GM12878 (cell line): Measurements from ENCODE around the gene PGR. TPM values are rescaled to one million over a fixed set of nuclear protein-coding genes. Genes with fewer than 3 reads are reported as not detected.

Experiments
- ATAC-seq: fragments of 200-7000 bp; cut with Tn5 transposase; 3 replicates; pipeline ENCODE4 v1.9.1; 2020; ENCODE audit warnings: mild to moderate bottlenecking, moderate library complexity
- BruUV-seq: library from RNA; stranded (reverse); fragments of 400-500 nt; replicated peaks from 2 replicates; lab custom pipeline; 2021; lab: Mats Ljungman, UMichigan
- CTCF ChIA-PET: fragments of 300-600 bp; sonication (Branson Sonifier 250); formaldehyde crosslinking; extraction: SDS; loops from one replicate; lab custom pipeline; 2021; ENCODE audit warnings: inconsistent platforms; lab: Yijun Ruan, JAX
- POLR2A ChIA-PET: fragments of 350-600 bp; formaldehyde crosslinking; extraction: SDS; loops from one replicate; lab custom pipeline; 2021; ENCODE audit warnings: inconsistent platforms; lab: Charles Lee
- RAD21 ChIA-PET: fragments of 300-600 bp; sonication (Branson Sonifier 250); formaldehyde crosslinking; loops from one replicate; lab custom pipeline; 2023; ENCODE audit warnings: antibody characterized with exemption; ENCODE audit not compliant: unreplicated experiment; lab: Charles Lee
- SMC1A ChIA-PET: fragments of 300-600 bp; sonication (Branson Sonifier 250); formaldehyde crosslinking; loops from one replicate; lab custom pipeline; 2023; ENCODE audit not compliant: unreplicated experiment, uncharacterized antibody; lab: Charles Lee
- DNase-seq: peaks from one replicate; pipeline ENCODE4 v3.0.0-alpha.2; 2011; ENCODE audit warnings: low read depth, low spot score
- FAIRE-seq: peaks from 3 replicates; lab custom pipeline; 2011; peaks lifted over from hg19 to GRCh38; lab: Jason Lieb, UNC
- H2AFZ ChIP-seq: 2 replicates; pipeline ENCODE4 v1.6.0; 2011; ENCODE audit warnings: low read depth, low read length, control low read depth; ENCODE audit not compliant: control insufficient read depth
- H3K27ac ChIP-seq: 2 replicates; pipeline ENCODE4 v1.5.1; 2011; ENCODE audit warnings: control low read depth; ENCODE audit not compliant: control insufficient read depth, insufficient read depth
- H3K27me3 ChIP-seq, 2 experiments: replicated peaks in 1 of 2; 2 replicates each; pipeline versions ENCODE4 v1.6.0 to v1.6.1; 2011; ENCODE audit warnings: low read length in 1 of 2; ENCODE audit not compliant: control insufficient read depth in 2 of 2, insufficient read depth in 2 of 2
- H3K36me3 ChIP-seq, 2 experiments: 2 replicates each; pipeline ENCODE4 v1.5.1; 2011; ENCODE audit warnings: low read length in 1 of 2; ENCODE audit not compliant: control insufficient read depth in 2 of 2, insufficient read depth in 2 of 2
- H3K4me1 ChIP-seq: 2 replicates; pipeline ENCODE4 v1.6.1; 2011; ENCODE audit warnings: mild to moderate bottlenecking, low read length, moderate library complexity, mixed read lengths; ENCODE audit not compliant: control insufficient read depth, insufficient read depth
- H3K4me2 ChIP-seq: 2 replicates; pipeline ENCODE4 v1.6.0; 2011; ENCODE audit warnings: control low read depth; ENCODE audit not compliant: control insufficient read depth, insufficient read depth
- H3K4me3 ChIP-seq: fragments of 200-600 bp; sonication (generic); 2 replicates; pipeline ENCODE4 v1.5.1; 2016
- H3K79me2 ChIP-seq: 2 replicates; pipeline ENCODE4 v1.6.0; 2011; ENCODE audit warnings: low read length; ENCODE audit not compliant: control insufficient read depth, insufficient read depth
- H3K9ac ChIP-seq: 2 replicates; pipeline ENCODE4 v1.8.0; 2011; ENCODE audit warnings: low read length, control low read depth, mixed read lengths; ENCODE audit not compliant: control insufficient read depth, insufficient read depth
- H3K9me3 ChIP-seq: replicated peaks from 3 replicates; pipeline ENCODE4 v1.5.1; 2011; ENCODE audit warnings: mild to moderate bottlenecking, low read length; ENCODE audit not compliant: control insufficient read depth, insufficient read depth
- H4K20me1 ChIP-seq: 2 replicates; pipeline ENCODE4 v1.6.0; 2011; ENCODE audit not compliant: control insufficient read depth, insufficient read depth
- CBFB ChIP-seq: IDR thresholded peaks from 2 replicates; pipeline ENCODE4 v1.6.1; 2016; ENCODE audit warnings: antibody characterized with exemption, low read depth
- CEBPZ ChIP-seq: fragments of 150-350 bp; IDR thresholded peaks from 2 replicates; pipeline ENCODE4 v1.6.1; 2016; ENCODE audit warnings: low read depth, low read length
- CHD1 ChIP-seq: IDR thresholded peaks from 2 replicates; pipeline ENCODE4 v1.6.1; 2012; ENCODE audit warnings: low read depth, low read length, improper control_type of control experiment
- CHD2 ChIP-seq: IDR thresholded peaks from 2 replicates; pipeline ENCODE4 v1.6.1; 2011; ENCODE audit warnings: low read depth, low read length, improper control_type of control experiment, borderline replicate concordance
- CREB1 ChIP-seq: IDR thresholded peaks from 2 replicates; pipeline ENCODE4 v1.6.1; 2012; ENCODE audit warnings: low read depth, mild to moderate bottlenecking, inconsistent platforms
- EGR1 ChIP-seq, 2 experiments: IDR thresholded peaks; 1 replicate in 1 of 2; 2 replicates in 1 of 2; pipeline ENCODE4 v1.6.1; 2011 to 2012; ENCODE audit warnings: low read depth in 2 of 2, low read length in 2 of 2, borderline replicate concordance in 1 of 2, mild to moderate bottlenecking in 1 of 2, moderate library complexity in 1 of 2
- ESRRA ChIP-seq: IDR thresholded peaks from 2 replicates; pipeline ENCODE4 v1.6.1; 2012; ENCODE audit warnings: mild to moderate bottlenecking, low read length, improper control_type of control experiment
- IKZF1 ChIP-seq: fragments of 450-650 bp; conservative IDR thresholded peaks from 2 replicates; pipeline ENCODE4 v1.6.1; 2017; ENCODE audit warnings: antibody characterized with exemption, mild to moderate bottlenecking
- NRF1 ChIP-seq: conservative IDR thresholded peaks from 2 replicates; pipeline ENCODE4 v1.6.1; 2011; ENCODE audit warnings: mild to moderate bottlenecking, low read depth, low read length, improper control_type of control experiment
- PKNOX1 ChIP-seq: fragments of 450-650 bp; IDR thresholded peaks from 2 replicates; pipeline ENCODE4 v1.6.1; 2016; ENCODE audit warnings: mild to moderate bottlenecking
- SMC3 ChIP-seq: IDR thresholded peaks from 2 replicates; pipeline ENCODE4 v1.6.1; 2011; ENCODE audit warnings: low read length, improper control_type of control experiment, borderline replicate concordance
- TARDBP ChIP-seq: IDR thresholded peaks from 2 replicates; pipeline ENCODE4 v1.6.1; 2016; ENCODE audit warnings: borderline replicate concordance
- TCF7 ChIP-seq: IDR thresholded peaks from 2 replicates; pipeline ENCODE4 v1.6.1; 2014; ENCODE audit warnings: antibody characterized with exemption, borderline replicate concordance
- YY1 ChIP-seq: IDR thresholded peaks from 2 replicates; pipeline ENCODE4 v1.6.1; 2011; ENCODE audit warnings: low read depth, mild to moderate bottlenecking, low read length
- ZNF622 ChIP-seq: fragments of 450-650 bp; IDR thresholded peaks from 2 replicates; pipeline ENCODE4 v1.6.1; 2017; ENCODE audit warnings: mild to moderate bottlenecking, inconsistent platforms
- WGBS: methylation state at CpG from one replicate; pipeline ENCODE4 v1.1.6; 2016; ENCODE audit warnings: low lambda C conversion rate; ENCODE audit not compliant: insufficient replicate concordance, insufficient coverage; ENCODE audit errors: missing lambda C conversion rate; 5-methylcytosine and 5-hydroxymethylcytosine counted together
- in situ Hi-C: fragments of 300-500 bp; cut with MboI; formaldehyde crosslinking; loops from 9 replicates; pipeline ENCODE4 v1.14.3; 2018; ENCODE audit warnings: mixed read lengths
- intact Hi-C: fragments of 100-400 bp; cut with micrococcal nuclease; formaldehyde crosslinking; loops from one replicate; pipeline ENCODE4 v1.14.2; 2022; ENCODE audit not compliant: unreplicated experiment
- polyA plus RNA-seq, 11 experiments: library from polyadenylated mRNA; depleted of rRNA in 4 of 11; unstranded in 6 of 11; stranded (reverse) in 5 of 11; fragments of >200 nt; fragmentation: Nextera tagmentation in 4 of 11; fragmentation: Illumina TruSeq in 1 of 11; extraction: Ambion mirVana in 4 of 11; extraction: Trizol in 1 of 11; gene quantifications; 1 replicate in 1 of 11; 2 replicates in 10 of 11; pipeline versions ENCODE4 v1.2.1 to v1.2.3, GENCODE V29; 2011 to 2016; ENCODE audit warnings: inconsistent platforms in 2 of 11, missing spikeins in 2 of 11, low read depth in 1 of 11
- total RNA-seq, 4 experiments: library from RNA; depleted of rRNA in 3 of 4; stranded (reverse); fragments of >200 nt in 3 of 4; fragmentation: Illumina TruSeq in 1 of 4; extraction: Trizol in 1 of 4; gene quantifications; 2 replicates each; pipeline versions ENCODE4 v1.2.1 to v1.2.3, GENCODE V29; 2013 to 2021

Gene PGR
- total and polyA plus RNA-seq, 10 of the 15 experiments (the other 5 are each of a cell fraction or from before 2014, with no cell fraction given), result 0.01 TPM; not detected in 9

- no peak for TF ChIP-seq CREB1
- TF ChIP-seq, all 136 proteins: peak for 0
Observed at GRCh38 chr11:101011881-101012280, 117.7 kb downstream of the PGR start (continued).

- POLR2A ChIA-PET, result no interaction called here
- TF ChIP-seq CHD1 (no peak), ESRRA (no peak), SMC3 (no peak), TARDBP (no peak)
- FAIRE-seq (no peak), DNase-seq (no peak), ATAC-seq (no peak)
- Histone ChIP-seq H3K79me2 (no peaks in the 10 kb centered on the region), H3K9ac (no peak overlapping the region), H3K27me3 (no peaks in the 10 kb centered on the region), H4K20me1 (no peaks in the 10 kb centered on the region), H2AFZ (no peak overlapping the region), H3K4me1 (no peaks in the 10 kb centered on the region), H3K4me2 (no peak overlapping the region), H3K4me3 (no peak overlapping the region), H3K27ac (no peak overlapping the region), H3K36me3 (no peaks in the 10 kb centered on the region), H3K9me3 (no peaks in the 10 kb centered on the region)
- BruUV-seq, result no TSS peak
- CTCF ChIA-PET, result no interaction called here
- SMC1A ChIA-PET, result no interaction called here
- RAD21 ChIA-PET, result no interaction called here
- intact Hi-C loops, result no loop called here
- in situ Hi-C loops, result no loop called here
- WGBS, result 6% methylated on average over 5 of the region's 5 CpGs
Observed at GRCh38 chr11:101010899-101011298, 118.7 kb downstream of the PGR start.

- no peaks in the 10 kb centered on the region for H3K36me3 ChIP-seq
- in situ Hi-C loops, result no loop called here
- no peaks in the 10 kb centered on the region for H3K9me3 ChIP-seq
- ChIA-PET CTCF (no interaction called here), SMC1A (no interaction called here), POLR2A (no interaction called here), RAD21 (no interaction called here)
- H3K27ac ChIP-seq, result no peak overlapping the region
- H4K20me1 ChIP-seq, result no peaks in the 10 kb centered on the region
- WGBS, result 2% methylated on average over 2 of the region's 2 CpGs
- no peaks in the 10 kb centered on the region for H3K79me2 ChIP-seq
- H3K4me2 ChIP-seq, result no peak overlapping the region
- no peak for DNase-seq
- H3K9ac ChIP-seq, result no peak overlapping the region
- no peak for ATAC-seq
- no peak for FAIRE-seq
- H3K4me1 ChIP-seq, result no peaks in the 10 kb centered on the region
- H3K27me3 ChIP-seq, result no peaks in the 10 kb centered on the region
- BruUV-seq, result no TSS peak
- intact Hi-C loops, result no loop called here
- H3K4me3 ChIP-seq, result no peak overlapping the region
- H2AFZ ChIP-seq, result no peak overlapping the region
- TF ChIP-seq TCF7 (no peak), PKNOX1 (no peak), YY1 (no peak), CHD2 (no peak), ZNF622 (no peak), IKZF1 (no peak), CEBPZ (no peak), EGR1 (IDR thresholded peaks at IDR 0.05; ENCODE audit: borderline replicate concordance in 1 of 2, low read depth in 2 of 2, low read length in 2 of 2) (no peak), NRF1 (no peak), CREB1 (no peak), CBFB (no peak)
Observed at GRCh38 chr11:101009690-101010055, 119.9 kb downstream of the PGR start.
